HG03469 (cell line): ENCODE data around the gene LDLRAD4.

Source experiments
- ATAC-seq: cut with Tn5 transposase; IDR thresholded peaks from one replicate; pipeline ENCODE4 v1.9.1; 2021; ENCODE audit warnings: mild to moderate bottlenecking, moderate library complexity, moderate number of reproducible peaks; ENCODE audit not compliant: unreplicated experiment

LDLRAD4 gene

GRCh38 chr18:13440277-13441248 is 222.0 kb downstream of the LDLRAD4 start:
- no peak for ATAC-seq

GRCh38 chr18:13441736-13442135 is 223.2 kb downstream of the LDLRAD4 start:
- ATAC-seq, result no peak

GRCh38 chr18:13442451-13442850 is 223.9 kb downstream of the LDLRAD4 start:
- no peak for ATAC-seq

- ATAC-seq, result no peak
Measured at GRCh38 chr18:13443552-13443951, 225.0 kb downstream of the LDLRAD4 start.

- no peak for ATAC-seq
Measured at GRCh38 chr18:13444430-13445240, 226.1 kb downstream of the LDLRAD4 start.

- ATAC-seq, result no peak
Measured at GRCh38 chr18:13445241-13445897, 226.8 kb downstream of the LDLRAD4 start.

- no peak for ATAC-seq
Measured at GRCh38 chr18:13446024-13446423, 227.5 kb downstream of the LDLRAD4 start.

GRCh38 chr18:13446610-13447461 is 228.3 kb downstream of the LDLRAD4 start:
- ATAC-seq, result no peak

GRCh38 chr18:13447621-13448334 is 229.2 kb downstream of the LDLRAD4 start:
- no peak for ATAC-seq

- ATAC-seq, result no peak
Measured at GRCh38 chr18:13448335-13448795, 229.8 kb downstream of the LDLRAD4 start.

GRCh38 chr18:13449651-13450050 is 231.1 kb downstream of the LDLRAD4 start:
- no peak for ATAC-seq

- ATAC-seq, result peak; percentile 60
Measured at GRCh38 chr18:13450289-13451212, 232.0 kb downstream of the LDLRAD4 start.

- no peak for ATAC-seq
Measured at GRCh38 chr18:13451213-13451540, 232.6 kb downstream of the LDLRAD4 start.

- ATAC-seq, result no peak
Measured at GRCh38 chr18:13451661-13452387, 233.3 kb downstream of the LDLRAD4 start.

- no peak for ATAC-seq
Measured at GRCh38 chr18:13452388-13452811, 233.8 kb downstream of the LDLRAD4 start.

GRCh38 chr18:13452871-13453680 is 234.5 kb downstream of the LDLRAD4 start:
- ATAC-seq, result no peak

- no peak for ATAC-seq
Measured at GRCh38 chr18:13453714-13454113, 235.2 kb downstream of the LDLRAD4 start.
